Tibial nerve (tissue), 4 donors: ENCODE data around the gene SNX8. TPM values are rescaled to one million over a fixed set of nuclear protein-coding genes. Genes with fewer than 3 reads are reported as not detected.

Experiments
- DNase-seq, 2 donors: peaks; one replicate each; pipeline ENCODE4 v3.0.0-alpha.2; 2019; ENCODE audit warnings: low spot score in 2 of 2
- H3K27ac ChIP-seq, 4 donors: fragments of 200-600 bp; sonication (generic) in 3 of 4; one replicate each; pipeline ENCODE4 v1.5.1; 2017 to 2019; ENCODE audit warnings: mild to moderate bottlenecking in 1 of 4
- H3K27me3 ChIP-seq, 2 donors: fragments of 200-600 bp; sonication (generic) in 1 of 2; one replicate each; pipeline versions ENCODE4 v1.5.1 to v1.6.0; 2017 to 2019
- H3K36me3 ChIP-seq, 3 donors: fragments of 200-600 bp; sonication (generic); one replicate each; pipeline ENCODE4 v1.5.1; 2018 to 2019
- H3K4me1 ChIP-seq, 4 donors: fragments of 200-600 bp; sonication (generic) in 3 of 4; one replicate each; pipeline ENCODE4 v1.5.1; 2017 to 2019
- H3K4me3 ChIP-seq, 4 donors: fragments of 200-600 bp; sonication (generic) in 3 of 4; one replicate each; pipeline ENCODE4 v1.5.1; 2017 to 2019; ENCODE audit warnings: mild to moderate bottlenecking in 1 of 4, moderate library complexity in 1 of 4
- H3K9me3 ChIP-seq, 4 donors: fragments of 200-600 bp; sonication (generic) in 3 of 4; one replicate each; pipeline ENCODE4 v1.5.1; 2017 to 2019
- CTCF ChIP-seq, 5 experiments: fragments of 200-600 bp in 3 of 5; fragments of 450-650 bp in 2 of 5; sonication (generic) in 3 of 5; IDR thresholded peaks; one replicate each; pipeline ENCODE4 v1.5.1; 2016 to 2019; ENCODE audit warnings: antibody characterized with exemption in 5 of 5, mild to moderate bottlenecking in 3 of 5, moderate library complexity in 2 of 5
- EP300 ChIP-seq, 2 donors: sonication (generic); formaldehyde crosslinking; IDR thresholded peaks; one replicate each; pipeline ENCODE4 v1.6.1; 2017; ENCODE audit warnings: antibody characterized with exemption in 2 of 2, mild to moderate bottlenecking in 1 of 2
- POLR2A ChIP-seq, 2 donors: fragments of 450-650 bp; IDR thresholded peaks; one replicate each; pipeline ENCODE4 v1.6.1; 2017; ENCODE audit warnings: antibody characterized with exemption in 2 of 2, mild to moderate bottlenecking in 2 of 2, moderate library complexity in 2 of 2
- WGBS, 2 donors: methylation state at CpG; one replicate each; pipeline ENCODE4 v1.1.5; 2018; 5-methylcytosine and 5-hydroxymethylcytosine counted together
- total RNA-seq, 4 donors: library from RNA; depleted of rRNA; stranded (reverse); fragments of >200 nt; gene quantifications; one replicate each; pipeline ENCODE4 v1.1.0, GENCODE V29; 2016

SNX8 gene
- total RNA-seq, 4 donors from 2014 or later, result 8.6 to 39.6 (median 18.9) TPM

- Histone ChIP-seq H3K27ac (no peak overlapping the region), H3K36me3 (peaks cover 0 to 88% (median 0%) of the 10 kb centered on the region in 3 donors), H3K27me3 (no peaks in the 10 kb centered on the region), H3K4me1 (no peaks in the 10 kb centered on the region), H3K4me3 (no peak overlapping the region), H3K9me3 (no peaks in the 10 kb centered on the region)
- no peak for DNase-seq
- WGBS, 2 donors, result 93% methylated on average over 13 of the region's 34 CpGs
- TF ChIP-seq EP300 (IDR thresholded peaks at IDR 0.05) (no peak), CTCF (IDR thresholded peaks at IDR 0.05) (no peak), POLR2A (IDR thresholded peaks at IDR 0.05) (no peak)
Observed at GRCh38 chr7:2258661-2259365, 55.4 kb downstream of the SNX8 start.

DNA sequence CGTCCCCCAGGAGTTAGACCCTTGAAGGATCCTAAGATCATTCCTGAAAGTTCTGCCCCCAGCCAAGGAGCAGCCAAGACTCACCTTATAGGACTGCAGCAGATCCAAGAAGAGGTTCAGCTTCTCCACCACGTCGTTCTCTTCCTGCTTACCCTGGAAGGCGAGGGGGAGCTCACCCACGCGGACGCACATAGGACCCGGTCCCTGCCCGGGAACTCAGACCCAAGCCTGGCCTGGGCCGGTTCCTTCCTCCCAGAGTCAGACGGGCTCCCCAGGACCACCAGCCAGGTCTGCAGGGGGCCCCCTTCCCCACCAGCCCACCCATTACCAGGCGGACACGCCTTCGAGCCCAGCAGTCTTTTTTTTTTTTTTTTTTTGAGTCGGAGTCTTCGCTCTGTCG lies 56.6 kb downstream of the SNX8 start:
- Histone ChIP-seq H3K4me3 (no peak overlapping the region), H3K36me3 (peaks cover 0 to 83% (median 0%) of the 10 kb centered on the region in 3 donors), H3K27ac (no peak overlapping the region), H3K9me3 (no peaks in the 10 kb centered on the region), H3K4me1 (no peaks in the 10 kb centered on the region), H3K27me3 (no peaks in the 10 kb centered on the region)
- WGBS, 2 donors, result 93% methylated on average over 17 of the region's 17 CpGs
- DNase-seq, result no peak
- TF ChIP-seq POLR2A (IDR thresholded peaks at IDR 0.05) (no peak), EP300 (IDR thresholded peaks at IDR 0.05) (no peak), CTCF (IDR thresholded peaks at IDR 0.05) (no peak)

- H3K4me1 ChIP-seq, result no peaks in the 10 kb centered on the region
- no peak for DNase-seq
- H3K36me3 ChIP-seq, result peaks cover 0 to 78% (median 0%) of the 10 kb centered on the region in 3 donors
- WGBS, 2 donors, result 92 to 93% methylated on average over 17 to 37 of the region's 38 CpGs
- H3K27ac ChIP-seq, result no peak overlapping the region
- no peak overlapping the region for H3K4me3 ChIP-seq
- H3K9me3 ChIP-seq, result no peaks in the 10 kb centered on the region
- TF ChIP-seq POLR2A (IDR thresholded peaks at IDR 0.05), result no peak
- TF ChIP-seq EP300 (IDR thresholded peaks at IDR 0.05), result no peak
- no peaks in the 10 kb centered on the region for H3K27me3 ChIP-seq
Observed at GRCh38 chr7:2257046-2257551, 57.1 kb downstream of the SNX8 start.

- no peaks in the 10 kb centered on the region for H3K9me3 ChIP-seq
- WGBS, 2 donors, result 94% methylated on average over 43 to 44 of the region's 44 CpGs
- H3K36me3 ChIP-seq, result peaks cover 0 to 80% (median 0%) of the 10 kb centered on the region in 3 donors
- H3K27ac ChIP-seq, result no peak overlapping the region
- TF ChIP-seq EP300 (IDR thresholded peaks at IDR 0.05) (no peak), CTCF (IDR thresholded peaks at IDR 0.05) (no peak), POLR2A (IDR thresholded peaks at IDR 0.05) (no peak)
- no peaks in the 10 kb centered on the region for H3K27me3 ChIP-seq
- H3K4me3 ChIP-seq, result no peak overlapping the region
- no peak for DNase-seq
- H3K4me1 ChIP-seq, result no peaks in the 10 kb centered on the region
Observed at GRCh38 chr7:2256306-2257045, 57.8 kb downstream of the SNX8 start.

DNA sequence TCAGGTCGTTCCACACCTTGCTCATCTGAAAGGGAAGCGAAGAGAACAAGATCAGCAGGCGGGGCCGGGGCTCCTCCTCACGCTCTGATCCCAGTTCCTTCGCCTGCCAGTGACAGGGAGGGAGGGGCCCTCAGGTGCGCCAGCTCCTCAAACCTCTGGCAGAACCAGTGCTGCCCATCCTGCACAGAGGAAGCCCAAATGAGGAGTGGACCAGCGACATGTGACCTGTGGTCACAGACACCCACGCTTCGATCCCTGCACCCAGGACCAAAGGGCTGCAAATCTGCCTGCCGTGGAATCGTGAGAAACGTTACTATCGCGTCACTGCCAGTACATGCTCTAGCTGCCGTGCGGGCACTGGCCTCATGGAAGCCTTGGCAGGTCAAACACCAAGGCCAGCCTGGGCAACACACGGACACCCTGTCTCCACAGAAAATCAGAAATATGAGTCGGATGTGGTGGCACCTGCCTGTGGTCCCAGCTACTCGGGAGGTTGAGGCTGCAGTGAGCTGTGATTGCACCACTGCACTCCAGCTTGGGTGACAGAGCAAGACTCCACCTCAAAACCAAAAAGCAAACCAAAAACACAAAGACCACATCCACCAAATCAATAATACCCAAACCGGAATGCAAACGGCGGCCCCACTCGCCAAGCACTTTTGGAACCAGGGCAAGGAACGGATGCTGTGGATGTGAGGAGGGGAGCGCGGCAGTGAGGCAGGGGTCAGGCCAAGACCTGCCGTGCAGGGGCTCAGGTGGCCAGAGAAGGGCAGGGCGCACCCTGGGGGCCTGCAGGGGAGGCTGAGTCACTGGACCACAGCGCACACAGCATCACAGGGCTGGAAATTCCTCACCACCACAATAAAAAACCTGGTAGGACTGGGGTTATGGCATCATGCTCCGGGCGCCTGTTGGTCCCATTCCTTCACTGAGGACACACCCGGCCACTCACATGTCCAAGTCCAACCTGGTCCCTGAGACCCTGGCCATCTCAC lies 58.8 kb downstream of the SNX8 start:
- whole genome bisulfite sequencing, 2 donors, result 91 to 93% methylated on average over 33 of the region's 33 CpGs
- Histone ChIP-seq H3K4me1 (no peaks in the 10 kb centered on the region), H3K4me3 (no peak overlapping the region), H3K9me3 (no peaks in the 10 kb centered on the region), H3K27ac (no peak overlapping the region), H3K36me3 (peaks cover 0 to 84% (median 0%) of the 10 kb centered on the region in 3 donors), H3K27me3 (no peaks in the 10 kb centered on the region)
- no peak for DNase-seq
- no peak for TF ChIP-seq EP300 (IDR thresholded peaks at IDR 0.05)
- TF ChIP-seq CTCF (IDR thresholded peaks at IDR 0.05), result no peak
- no peak for TF ChIP-seq POLR2A (IDR thresholded peaks at IDR 0.05)
